Measurements from ENCODE around the gene BCAS1. TPM values are rescaled to one million over a fixed set of nuclear protein-coding genes. Genes with fewer than 3 reads are reported as not detected.

Gene BCAS1
- total and polyA plus RNA-seq, 12 donors: 0.03 TPM; not detected in 11

DNA sequence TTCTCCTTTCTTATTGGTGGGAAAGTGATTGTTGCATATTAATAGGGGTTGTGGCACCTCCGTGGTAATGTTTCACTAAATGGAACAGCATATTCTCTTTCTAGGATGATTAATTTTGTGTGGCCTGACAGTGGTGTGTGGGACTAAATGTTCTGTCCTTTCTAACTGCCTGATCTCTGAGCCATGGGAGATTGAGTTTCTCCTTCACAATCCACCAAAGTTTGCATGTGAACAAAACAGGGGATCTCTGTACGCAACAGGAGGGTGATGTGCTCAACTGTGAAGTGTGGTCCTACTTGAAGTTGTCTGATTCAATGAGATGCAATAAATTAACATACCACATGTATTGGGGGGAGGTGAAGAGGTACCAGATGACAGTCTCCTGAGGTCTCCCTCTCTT is 19.3 kb downstream of the BCAS1 start:
- Histone ChIP-seq H3K36me3 (no peaks in the 10 kb centered on the region), H3K9me3 (peaks cover 0 to 9% (median 0%) of the 10 kb centered on the region in 11 donors), H3K4me1 (peaks cover 0 to 3% (median 0%) of the 10 kb centered on the region in 9 donors), H3K27me3 (peaks cover 0 to 6% (median 0%) of the 10 kb centered on the region in 7 donors), H3K27ac (no peak overlapping the region), H3K4me3 (no peak overlapping the region)
- no peak for ATAC-seq
- intact Hi-C loops (cut with DNase I): loop anchor here in 1 of 10 donors (10.0 kb wide), 1 partner anchor 476 kb away; no protein-coding TSS in a partner anchor
- 78 to 85% methylated on average over 2 of the region's 2 CpGs for WGBS, 2 donors
- TF ChIP-seq, protein P1, sequence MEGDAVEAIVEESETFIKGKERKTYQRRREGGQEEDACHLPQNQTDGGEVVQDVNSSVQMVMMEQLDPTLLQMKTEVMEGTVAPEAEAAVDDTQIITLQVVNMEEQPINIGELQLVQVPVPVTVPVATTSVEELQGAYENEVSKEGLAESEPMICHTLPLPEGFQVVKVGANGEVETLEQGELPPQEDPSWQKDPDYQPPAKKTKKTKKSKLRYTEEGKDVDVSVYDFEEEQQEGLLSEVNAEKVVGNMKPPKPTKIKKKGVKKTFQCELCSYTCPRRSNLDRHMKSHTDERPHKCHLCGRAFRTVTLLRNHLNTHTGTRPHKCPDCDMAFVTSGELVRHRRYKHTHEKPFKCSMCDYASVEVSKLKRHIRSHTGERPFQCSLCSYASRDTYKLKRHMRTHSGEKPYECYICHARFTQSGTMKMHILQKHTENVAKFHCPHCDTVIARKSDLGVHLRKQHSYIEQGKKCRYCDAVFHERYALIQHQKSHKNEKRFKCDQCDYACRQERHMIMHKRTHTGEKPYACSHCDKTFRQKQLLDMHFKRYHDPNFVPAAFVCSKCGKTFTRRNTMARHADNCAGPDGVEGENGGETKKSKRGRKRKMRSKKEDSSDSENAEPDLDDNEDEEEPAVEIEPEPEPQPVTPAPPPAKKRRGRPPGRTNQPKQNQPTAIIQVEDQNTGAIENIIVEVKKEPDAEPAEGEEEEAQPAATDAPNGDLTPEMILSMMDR (IDR thresholded peaks at IDR 0.05): no peak
- no peak for DNase-seq

- peaks cover 0 to 9% (median 0%) of the 10 kb centered on the region in 11 donors for H3K9me3 ChIP-seq
- intact Hi-C loops (cut with DNase I): no loop called here
- H3K36me3 ChIP-seq: no peaks in the 10 kb centered on the region
- DNase-seq (no peak), ATAC-seq (no peak)
- peaks cover 0 to 6% (median 0%) of the 10 kb centered on the region in 7 donors for H3K27me3 ChIP-seq
- H3K4me3 ChIP-seq: no peak overlapping the region
- no peak overlapping the region for H3K27ac ChIP-seq
- peaks cover 0 to 3% (median 0%) of the 10 kb centered on the region in 9 donors for H3K4me1 ChIP-seq
- 62 to 63% methylated on average over 3 of the region's 3 CpGs for WGBS, 2 donors
- TF ChIP-seq, protein P1 (IDR thresholded peaks at IDR 0.05): no peak
Observed at GRCh38 chr20:54048891-54049545, 21.4 kb downstream of the BCAS1 start.

- H3K9me3 ChIP-seq: peaks cover 0 to 9% (median 0%) of the 10 kb centered on the region in 11 donors
- no peak for DNase-seq
- peaks cover 0 to 6% (median 0%) of the 10 kb centered on the region in 7 donors for H3K27me3 ChIP-seq
- H3K4me1 ChIP-seq: peaks cover 0 to 3% (median 0%) of the 10 kb centered on the region in 9 donors
- no peak for ATAC-seq
- WGBS, 2 donors: 42 to 90% methylated on average over 2 of the region's 2 CpGs
- TF ChIP-seq, protein P1 (IDR thresholded peaks at IDR 0.05): no peak
- no peak overlapping the region for H3K27ac ChIP-seq
- no peaks in the 10 kb centered on the region for H3K36me3 ChIP-seq
- H3K4me3 ChIP-seq: no peak overlapping the region
- intact Hi-C loops (cut with DNase I): no loop called here
Observed at GRCh38 chr20:54048481-54048880, 21.9 kb downstream of the BCAS1 start.

- DNase-seq (no peak), ATAC-seq (no peak)
- WGBS, 2 donors: 92 to 95% methylated on average over 1 of the region's 1 CpG
- Histone ChIP-seq H3K9me3 (peaks cover 0 to 9% (median 0%) of the 10 kb centered on the region in 11 donors), H3K4me3 (no peak overlapping the region), H3K27me3 (peaks cover 0 to 5% (median 0%) of the 10 kb centered on the region in 7 donors), H3K27ac (no peak overlapping the region), H3K4me1 (peaks cover 0 to 3% (median 0%) of the 10 kb centered on the region in 9 donors), H3K36me3 (no peaks in the 10 kb centered on the region)
- TF ChIP-seq, protein P1 (IDR thresholded peaks at IDR 0.05): no peak
- intact Hi-C loops (cut with DNase I): no loop called here
Observed at GRCh38 chr20:54047720-54048119, 22.7 kb downstream of the BCAS1 start.
